ENCODE results near the gene DDX1. TPM values are rescaled to one million over a fixed set of nuclear protein-coding genes. Genes with fewer than 3 reads are reported as not detected.

Gene DDX1
- total and polyA plus RNA-seq, 2 donors (not counting 3 experiments of a cell fraction or from before 2014, with no cell fraction given) = 41.2 to 117 TPM

DNA sequence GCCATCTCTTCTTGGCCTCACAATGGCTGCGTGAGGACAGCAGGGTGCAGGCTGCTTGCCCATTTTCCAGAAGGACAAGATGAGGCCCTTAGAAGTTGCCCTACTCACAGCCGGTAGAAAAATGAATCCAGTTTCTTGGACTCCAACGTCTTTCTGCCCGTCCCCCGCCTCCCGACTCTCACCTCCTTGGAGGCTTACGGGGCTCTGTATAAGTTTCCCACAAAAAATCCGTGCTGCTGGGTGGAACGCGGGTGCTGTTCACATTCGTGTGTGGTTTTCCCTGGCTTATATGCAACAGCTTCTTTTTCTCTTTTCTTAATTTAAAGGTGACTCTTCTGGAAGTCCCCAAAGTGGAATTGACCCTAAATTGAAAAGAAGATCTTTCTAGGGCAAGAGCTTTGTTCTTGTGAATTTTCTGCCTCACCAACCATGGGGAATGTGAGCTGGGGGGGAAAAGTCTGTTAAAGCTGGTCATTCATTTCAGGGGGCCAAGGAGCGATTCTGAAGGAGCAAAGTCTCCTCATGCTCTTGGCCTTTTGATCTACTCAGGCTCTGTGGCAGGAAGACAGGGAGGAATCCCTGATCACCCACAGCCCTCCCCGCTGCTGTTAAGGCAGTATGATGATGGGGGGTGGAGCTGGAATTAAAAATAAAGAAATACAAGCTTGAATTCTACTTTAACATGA is 51.3 kb downstream of the DDX1 start:
- H3K9ac ChIP-seq (replicated peaks; ENCODE audit: extremely low read depth, insufficient read depth, low read length) = no peak overlapping the region
- no peak for TF ChIP-seq CTCF (IDR thresholded peaks at IDR 0.05; ENCODE audit: extremely low read depth in 1 of 2, insufficient read depth in 1 of 2, low read depth in 1 of 2, low read length in 2 of 2)
- TF ChIP-seq MYC (IDR thresholded peaks at IDR 0.05; ENCODE audit: low read depth, low read length) = no peak
- TF ChIP-seq GATA2 (IDR thresholded peaks at IDR 0.05; ENCODE audit: insufficient read depth, insufficient read length, low read depth, low read length) = no peak
- no peak for TF ChIP-seq FOS (IDR thresholded peaks at IDR 0.05; ENCODE audit: borderline replicate concordance, insufficient read depth, low read length)
- no peak for TF ChIP-seq POLR2A (IDR thresholded peaks at IDR 0.05; ENCODE audit: low read depth, low read length)
- TF ChIP-seq JUN (IDR thresholded peaks at IDR 0.05; ENCODE audit: borderline replicate concordance, insufficient read depth, insufficient read length, low read depth) = no peak
- TF ChIP-seq MAX (IDR thresholded peaks at IDR 0.05; ENCODE audit: insufficient read depth, insufficient read length) = no peak
- no peak for TF ChIP-seq POLR2AphosphoS5 (IDR thresholded peaks at IDR 0.05; ENCODE audit: insufficient read depth, low read depth, low read length)
- TF ChIP-seq EZH2 (IDR thresholded peaks at IDR 0.05; ENCODE audit: borderline replicate concordance, low read depth, low read length, severe bottlenecking) = no peak
- H3K4me3 ChIP-seq (replicated peaks in 1 of 3; ENCODE audit: insufficient read depth in 1 of 3, low read depth in 1 of 3, low read length in 3 of 3) = no peak overlapping the region
- no peak overlapping the region for H3K27ac ChIP-seq (ENCODE audit: insufficient read depth, low read depth, low read length)
- intact Hi-C loops (cut with micrococcal nuclease) = no loop called here
- dilution Hi-C loops (cut with MboI; ENCODE audit: extremely low pct_ligation_motif_present, low sequenced_read_pairs) = no loop called here
- FAIRE-seq = no peak
- H2AFZ ChIP-seq (ENCODE audit: low read depth, low read length) = no peak overlapping the region
- no peak overlapping the region for H3K4me2 ChIP-seq (ENCODE audit: insufficient read depth, low read length)
- ChIA-PET POLR2A (no interaction called here), CTCF (interaction anchor here (1.0 kb wide), 1 partner anchor 91 kb away, joined by 3 read pairs; no protein-coding TSS in a partner anchor)
- no peaks in the 10 kb centered on the region for H3K9me1 ChIP-seq (replicated peaks; ENCODE audit: control insufficient read depth, extremely low read depth, insufficient read depth, low read length)
- no peaks in the 10 kb centered on the region for H3K79me2 ChIP-seq (ENCODE audit: control insufficient read depth, insufficient read depth, low read length)
- DNase-seq (ENCODE audit: low read depth, low spot score) = no peak
- no peaks in the 10 kb centered on the region for H4K20me1 ChIP-seq (replicated peaks; ENCODE audit: control insufficient read depth, extremely low read depth, insufficient read depth, low read length)
- peaks cover 27% of the 10 kb centered on the region for H3K4me1 ChIP-seq (ENCODE audit: control insufficient read depth, extremely low read depth, insufficient read depth, low read length)
- H3K36me3 ChIP-seq (ENCODE audit: control insufficient read depth in 2 of 2, extremely low read depth in 1 of 2, insufficient read depth in 2 of 2, low read length in 2 of 2) = no peaks in the 10 kb centered on the region
- H3K9me3 ChIP-seq (replicated peaks; ENCODE audit: control insufficient read depth, insufficient read depth, low read length) = no peaks in the 10 kb centered on the region
- no peaks in the 10 kb centered on the region for H3K27me3 ChIP-seq (ENCODE audit: control insufficient read depth in 2 of 2, insufficient read depth in 2 of 2, low read length in 2 of 2)
- no TSS peak for BruUV-seq (replicated peaks)

All from endothelial cell of umbilical vein (primary cell).